ENCODE data around the gene LAMA4. TPM values are rescaled to one million over a fixed set of nuclear protein-coding genes. Genes with fewer than 3 reads are reported as not detected.
A peak's percentile ranks its signal among the peaks of the same experiment; 100 is the strongest.
"Not testable (repeated sequence)": the region's sequence is repeated elsewhere in the genome, so short reads cannot be mapped to it uniquely, and the experiment has no call there.

The LAMA4 gene
- total RNA-seq, 1 donor from 2014 or later, result 249 TPM

- DNase-seq, result no peak
Measured at GRCh38 chr6:112209131-112209530, 45.2 kb downstream of the LAMA4 start.

- DNase-seq, result no peak
Measured at GRCh38 chr6:112207776-112208175, 46.6 kb downstream of the LAMA4 start.

DNA sequence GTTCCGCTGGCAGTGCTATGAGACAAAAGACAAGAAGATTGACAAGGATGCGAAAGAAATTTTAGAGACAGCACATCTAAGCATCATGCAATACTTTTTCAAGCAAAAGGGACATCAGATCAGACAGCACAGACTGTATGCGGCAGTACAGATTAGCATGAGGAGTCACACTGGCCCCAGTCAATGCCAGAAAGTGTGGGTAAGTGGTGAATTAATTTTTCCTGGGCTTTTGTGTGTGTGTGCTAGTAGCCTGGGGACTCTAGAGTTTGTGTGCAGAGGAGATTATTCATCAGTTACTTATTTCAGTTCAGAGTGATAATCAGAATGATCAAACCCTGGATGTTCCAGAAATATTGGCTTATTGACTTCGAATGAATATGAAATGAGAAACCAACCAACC, 47.2 kb downstream of the LAMA4 start:
- DNase-seq, result no peak

GRCh38 chr6:112206110-112206458, 48.3 kb downstream of the LAMA4 start:
- DNase-seq, result no peak

DNA sequence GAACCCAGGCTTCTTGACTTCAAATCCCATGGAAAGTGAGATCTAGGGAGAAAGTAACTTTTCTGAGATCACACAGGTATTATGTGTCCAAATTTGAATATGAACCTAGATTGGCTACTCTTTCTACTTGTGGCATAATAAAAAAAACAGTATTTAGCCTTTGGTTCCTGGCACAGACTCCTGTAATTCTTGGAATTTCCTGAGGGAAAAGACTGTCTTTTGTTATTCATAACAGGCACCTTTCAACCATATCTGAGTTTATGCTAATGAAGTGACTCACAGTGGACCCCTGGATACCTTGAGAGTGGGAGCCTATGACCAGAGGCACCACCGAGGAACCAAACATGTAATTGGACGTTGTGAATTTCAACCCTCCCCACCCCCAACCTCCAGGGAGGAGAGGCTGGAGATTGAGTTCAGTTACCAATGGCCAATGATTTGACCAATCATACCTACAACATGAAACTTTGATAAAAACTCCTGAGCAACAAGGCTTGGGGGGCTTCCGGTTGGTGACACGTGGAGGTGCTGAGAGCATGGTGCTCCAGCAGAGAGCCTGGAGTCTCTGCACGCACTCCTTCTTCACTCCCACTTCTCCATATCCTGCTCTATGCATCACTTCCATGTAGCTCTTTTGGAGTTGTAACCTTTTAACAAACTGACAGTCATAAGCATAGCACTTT, 48.8 kb downstream of the LAMA4 start:
- no peak for DNase-seq

GRCh38 chr6:112204350-112204706, 50.0 kb downstream of the LAMA4 start:
- no peak for DNase-seq

DNA sequence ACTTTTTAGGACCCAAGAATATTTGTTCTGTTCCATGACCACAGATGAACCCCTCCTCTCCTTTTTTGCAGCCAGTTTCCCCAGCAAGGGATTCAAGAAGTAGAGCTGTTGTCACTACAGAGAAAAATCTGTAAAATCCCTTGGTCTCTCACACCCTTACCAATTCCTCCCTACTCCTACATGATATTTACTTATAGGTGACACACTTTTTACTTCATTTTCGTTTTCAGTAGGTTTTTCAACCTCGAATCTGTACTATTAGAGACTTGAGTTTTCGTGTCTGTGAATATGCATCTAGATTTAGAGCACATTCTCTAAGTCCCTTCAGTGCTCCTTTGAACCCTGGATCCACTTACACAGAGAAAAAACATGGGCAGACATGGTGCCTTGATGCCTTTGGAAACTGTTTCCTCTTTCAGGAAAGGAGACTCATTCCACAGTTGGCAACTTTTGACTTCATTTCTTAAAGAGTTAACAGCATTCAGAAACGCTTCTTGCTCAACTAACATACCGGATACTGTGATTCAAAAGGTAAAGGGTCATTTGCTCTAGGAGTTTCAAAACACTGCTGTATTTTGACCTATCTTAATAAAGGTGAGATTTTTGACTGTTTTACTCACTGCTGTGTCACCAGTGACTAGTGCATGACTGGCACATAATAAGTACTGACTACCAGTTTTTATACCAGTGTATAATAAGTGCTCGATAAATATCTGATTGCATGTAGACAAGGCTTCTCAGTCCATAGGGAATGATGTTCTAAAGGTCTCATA, 50.6 kb downstream of the LAMA4 start:
- DNase-seq, result no peak

DNA sequence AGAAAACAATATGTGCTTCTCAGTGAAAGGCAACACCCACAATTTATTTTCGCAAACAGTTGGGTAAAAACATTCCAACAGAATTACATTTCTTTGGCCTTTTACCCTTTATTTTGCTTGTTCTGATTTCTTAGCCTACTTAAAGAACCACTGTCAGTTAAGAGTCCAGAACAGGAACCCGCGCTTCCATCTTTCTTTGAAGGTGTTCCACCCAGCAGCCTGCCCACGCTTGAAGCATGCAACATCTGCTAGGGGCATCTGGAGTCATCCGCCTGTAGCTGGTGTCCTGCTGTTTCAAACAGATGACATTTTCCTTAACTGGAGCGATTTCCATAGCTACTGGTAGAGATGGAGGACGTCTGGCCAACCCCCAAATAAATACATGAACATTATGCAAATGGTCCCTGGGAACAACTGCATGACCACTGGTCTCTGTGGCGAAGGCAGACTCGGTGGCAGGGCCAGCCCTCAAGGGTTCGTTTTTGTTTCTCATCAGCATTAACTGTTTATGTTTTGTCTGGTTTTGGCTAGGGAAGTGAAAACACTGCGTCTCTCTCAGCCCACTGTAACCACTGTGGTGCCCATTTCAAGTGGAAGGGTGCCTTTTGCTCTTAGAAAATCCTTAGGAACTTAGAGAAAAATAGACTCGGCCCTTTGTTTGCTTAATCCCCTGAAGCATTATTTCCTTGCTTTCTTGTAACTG, 51.6 kb downstream of the LAMA4 start:
- peak; percentile 34 for DNase-seq

DNA sequence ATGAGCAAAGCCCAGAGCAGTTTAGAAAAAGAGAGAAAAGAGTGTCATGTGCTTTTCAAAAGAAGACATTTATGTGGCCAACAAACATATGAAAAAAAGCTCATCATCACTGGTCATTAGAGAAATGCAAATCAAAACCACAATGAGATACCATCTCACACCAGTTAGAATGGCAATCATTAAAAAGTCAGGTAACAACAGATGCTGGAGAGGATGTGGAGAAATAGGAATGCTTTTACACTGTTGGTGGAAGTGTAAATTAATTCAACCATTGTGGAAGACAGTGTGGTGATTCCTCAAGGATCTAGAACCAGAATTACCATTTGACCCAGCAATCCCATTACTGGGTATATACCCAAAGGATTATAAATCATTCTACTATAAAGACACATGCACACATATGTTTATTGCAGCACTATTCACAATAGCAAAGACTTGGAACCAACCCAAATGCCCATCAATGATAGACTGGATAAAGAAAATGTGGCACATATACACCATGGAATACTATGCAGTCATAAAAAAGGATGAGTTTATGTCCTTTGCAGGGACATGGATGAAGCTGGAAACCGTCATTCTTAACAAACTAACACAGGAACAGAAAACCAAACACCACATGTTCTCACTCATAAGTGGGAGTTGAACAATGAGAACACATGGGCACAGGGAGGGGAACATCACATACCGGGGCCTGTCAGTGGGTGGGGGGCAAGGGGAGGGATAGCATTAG, 54.0 kb downstream of the LAMA4 start:
- not testable (repeated sequence) for DNase-seq

GRCh38 chr6:112199001-112199403, 55.4 kb downstream of the LAMA4 start:
- no peak for DNase-seq

- DNase-seq, result no peak
Measured at GRCh38 chr6:112198582-112198981, 55.8 kb downstream of the LAMA4 start.

GRCh38 chr6:112197636-112198035, 56.7 kb downstream of the LAMA4 start:
- no peak for DNase-seq

DNA sequence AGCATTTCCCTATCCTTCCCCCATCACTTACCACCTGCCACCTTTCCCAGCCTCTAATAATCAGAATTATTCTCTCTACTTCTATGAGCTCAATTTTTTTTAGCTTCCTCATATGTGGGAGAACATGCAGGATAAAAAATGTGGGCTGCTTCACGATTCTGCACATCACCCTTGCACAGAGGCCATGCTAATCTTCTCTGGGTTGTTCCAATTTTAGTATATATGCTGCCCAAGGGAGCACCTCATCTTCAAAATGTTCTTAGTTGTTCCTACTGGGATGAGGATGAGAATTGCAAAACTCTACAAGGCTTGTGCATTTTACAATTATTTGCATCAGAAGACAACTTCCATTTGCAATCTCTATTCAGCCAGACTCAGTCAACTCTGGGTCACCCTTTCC, 58.1 kb downstream of the LAMA4 start:
- DNase-seq, result no peak

GRCh38 chr6:112195166-112195565, 59.2 kb downstream of the LAMA4 start:
- DNase-seq, result no peak

DNA sequence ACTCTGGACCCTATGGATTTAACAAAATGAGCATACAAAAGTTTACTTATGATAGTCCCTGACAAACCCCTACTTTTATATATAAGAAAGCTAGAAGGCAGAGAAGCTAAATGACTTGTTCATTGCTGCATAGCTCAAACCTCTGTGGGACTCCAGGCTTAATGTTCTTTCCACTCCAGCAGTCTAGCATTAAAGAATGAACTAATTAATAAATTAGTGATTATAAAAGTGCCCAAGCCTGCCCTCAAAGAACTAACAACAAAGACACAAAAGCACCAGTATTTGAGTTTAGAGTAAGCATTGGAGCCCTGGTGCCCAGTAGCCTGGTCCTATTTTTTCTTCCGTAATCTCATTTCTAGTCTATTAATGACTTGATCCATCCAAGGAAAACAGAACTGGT, 59.9 kb downstream of the LAMA4 start:
- no peak for DNase-seq

- DNase-seq, result no peak
Measured at GRCh38 chr6:112193535-112194051, 60.8 kb downstream of the LAMA4 start.

- no peak for DNase-seq
Measured at GRCh38 chr6:112193117-112193516, 61.2 kb downstream of the LAMA4 start.

- no peak for DNase-seq
Measured at GRCh38 chr6:112191509-112192020, 62.8 kb downstream of the LAMA4 start.

DNA sequence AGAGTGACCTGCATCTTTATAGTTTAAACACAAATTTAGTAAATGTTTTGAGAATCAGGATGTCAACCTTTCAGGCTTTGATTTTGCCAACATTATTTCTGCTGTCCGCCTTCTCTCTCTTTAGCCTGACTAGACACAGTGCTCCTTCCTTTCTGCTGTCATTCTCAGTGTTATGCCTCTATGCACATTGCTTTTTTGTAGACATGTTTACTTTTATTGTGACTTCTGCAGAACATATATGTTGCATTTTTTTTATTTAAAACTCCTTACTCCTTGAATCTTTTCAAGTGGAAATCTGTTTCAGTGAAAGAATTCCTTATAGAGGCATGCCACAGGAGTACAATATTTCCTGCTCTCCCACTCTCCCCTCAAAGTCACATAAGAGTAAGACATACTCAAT, 64.2 kb downstream of the LAMA4 start:
- DNase-seq, result no peak

DNA sequence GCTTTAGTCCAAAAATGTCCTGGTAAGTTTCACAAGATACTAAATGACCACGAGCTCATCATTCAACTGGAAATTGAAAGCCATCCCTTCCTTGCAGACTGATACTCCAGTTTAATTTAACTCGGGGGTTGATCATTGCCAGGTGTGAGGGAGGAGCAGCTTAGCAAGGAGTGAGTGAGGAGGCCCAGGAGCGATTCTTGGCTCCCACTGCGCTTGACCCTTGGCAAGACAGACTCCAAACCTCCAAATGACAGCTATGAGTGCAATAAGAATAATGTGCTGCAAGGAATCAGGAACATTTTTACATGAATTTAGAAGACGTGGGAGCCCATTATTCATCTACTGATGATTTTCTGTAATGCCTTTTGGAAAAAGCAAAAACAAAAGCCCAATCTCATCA, 64.9 kb downstream of the LAMA4 start:
- peak; percentile 55 for DNase-seq

GRCh38 chr6:112188906-112189305, 65.5 kb downstream of the LAMA4 start:
- DNase-seq, result peak; percentile 69

GRCh38 chr6:112187736-112188135, 66.6 kb downstream of the LAMA4 start:
- no peak for DNase-seq

Measured in skin of body (tissue), 2 donors.